PFSK-1 (cell line): Measurements from ENCODE around the gene PRIMPOL.

Experiments used
- FOXP2 ChIP-seq: optimal IDR thresholded peaks from 2 replicates; pipeline ENCODE3; 2011; ENCODE audit warnings: borderline replicate concordance, control low read depth, inconsistent platforms; ENCODE audit not compliant: insufficient read depth; ENCODE audit errors: extremely low read length, extremely low read depth
- POLR2AphosphoS5 ChIP-seq: IDR thresholded peaks from 2 replicates; pipeline ENCODE4 v1.6.1; 2012; ENCODE audit warnings: low read depth, mild to moderate bottlenecking, control low read depth, low read length, moderate library complexity
- REST ChIP-seq, 2 experiments: IDR thresholded peaks; 2 replicates each; pipeline versions ENCODE4 v1.6.1 to v1.8.0; 2011 to 2012; ENCODE audit warnings: low read depth in 2 of 2, low read length in 2 of 2, control low read depth in 1 of 2, inconsistent platforms in 1 of 2, mild to moderate bottlenecking in 1 of 2, moderate library complexity in 1 of 2; ENCODE audit not compliant: insufficient read depth in 1 of 2
- SIN3A ChIP-seq: IDR thresholded peaks from 2 replicates; pipeline ENCODE4 v1.6.1; 2012; ENCODE audit warnings: mild to moderate bottlenecking, low read length, moderate library complexity, borderline replicate concordance; ENCODE audit not compliant: insufficient read depth
- TAF1 ChIP-seq: IDR thresholded peaks from 2 replicates; pipeline ENCODE4 v1.6.1; 2012; ENCODE audit warnings: low read length, control low read depth, borderline replicate concordance; ENCODE audit not compliant: insufficient read depth

The PRIMPOL gene

GRCh38 chr4:184734758-184735157 lies 85.2 kb downstream of the PRIMPOL start:
- TF ChIP-seq TAF1 (no peak), FOXP2 (no peak), POLR2AphosphoS5 (no peak), REST (IDR thresholded peaks at IDR 0.05; ENCODE audit: insufficient read depth in 1 of 2, low read depth in 2 of 2, low read length in 2 of 2) (no peak), SIN3A (no peak)

GRCh38 chr4:184740980-184741391 lies 91.4 kb downstream of the PRIMPOL start:
- no peak for TF ChIP-seq FOXP2

GRCh38 chr4:184743650-184744049 lies 94.1 kb downstream of the PRIMPOL start:
- TF ChIP-seq TAF1: no peak
- no peak for TF ChIP-seq POLR2AphosphoS5
- TF ChIP-seq SIN3A: no peak

- TF ChIP-seq SIN3A (no peak), TAF1 (no peak), REST (IDR thresholded peaks at IDR 0.05; ENCODE audit: insufficient read depth in 1 of 2, low read depth in 2 of 2, low read length in 2 of 2) (no peak), FOXP2 (no peak), POLR2AphosphoS5 (no peak)
Observed at GRCh38 chr4:184744236-184744635, 94.7 kb downstream of the PRIMPOL start.
